NCI-H524 (cell line): ENCODE measurements around the gene MUC5AC.
"Not testable (repeated sequence)": the region's sequence is repeated elsewhere in the genome, so short reads cannot be mapped to it uniquely, and the experiment has no call there.

Source experiments
- DNase-seq, 2 experiments: peaks; one replicate each; lab custom pipeline; 2025; lab: John Stamatoyannopoulos, UW

Gene MUC5AC

DNA sequence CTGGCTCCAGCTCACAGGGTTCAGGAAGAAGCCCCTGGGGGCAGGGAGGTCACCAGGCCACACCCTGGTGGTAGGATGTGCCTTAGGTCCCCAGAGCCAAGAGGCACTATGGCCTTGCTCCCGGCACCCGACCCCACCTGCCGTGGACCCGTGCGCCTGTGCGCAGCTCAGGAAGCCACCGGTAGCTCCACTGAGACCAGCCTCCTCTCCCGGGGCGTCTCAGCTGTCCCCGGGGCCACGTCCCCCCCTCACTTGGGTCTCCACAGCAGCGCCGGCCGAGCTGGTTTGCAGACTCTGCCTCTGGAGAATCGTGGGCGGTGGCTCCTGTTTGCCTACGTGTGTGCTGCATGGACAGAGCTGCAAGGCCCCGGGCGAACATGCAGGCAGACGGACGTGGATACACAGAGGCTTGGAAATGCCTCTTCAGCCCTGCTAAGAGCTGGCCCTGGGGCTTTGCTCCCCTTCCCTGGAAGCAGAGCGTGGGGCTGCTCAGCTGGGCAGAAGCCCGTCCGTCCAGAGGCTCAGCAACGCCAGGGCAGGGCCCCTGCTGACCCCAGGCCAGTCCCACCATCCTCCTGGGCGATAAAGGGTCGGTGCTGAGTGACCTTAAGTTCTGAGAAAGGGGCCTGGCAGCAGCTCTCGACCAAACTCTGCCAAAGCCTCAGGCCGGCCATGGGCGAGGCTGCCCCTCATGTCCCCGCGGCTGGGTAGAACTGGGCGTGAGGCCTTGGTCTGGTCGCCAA lies 49.8 kb downstream of the MUC5AC start:
- no peak for DNase-seq

DNA sequence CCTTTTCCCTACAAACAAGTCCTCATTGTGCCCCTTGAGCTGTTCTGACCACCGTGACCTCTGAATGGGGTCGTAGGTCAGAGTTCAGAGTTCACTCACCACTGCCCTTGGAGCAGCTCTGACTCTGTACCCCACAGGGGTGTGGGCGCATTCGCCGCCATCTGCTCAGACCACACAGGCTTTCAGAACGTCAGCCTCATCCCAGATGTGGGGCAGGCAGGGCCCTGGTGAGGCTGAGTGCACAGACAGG lies 50.3 kb downstream of the MUC5AC start:
- DNase-seq = no peak

DNA sequence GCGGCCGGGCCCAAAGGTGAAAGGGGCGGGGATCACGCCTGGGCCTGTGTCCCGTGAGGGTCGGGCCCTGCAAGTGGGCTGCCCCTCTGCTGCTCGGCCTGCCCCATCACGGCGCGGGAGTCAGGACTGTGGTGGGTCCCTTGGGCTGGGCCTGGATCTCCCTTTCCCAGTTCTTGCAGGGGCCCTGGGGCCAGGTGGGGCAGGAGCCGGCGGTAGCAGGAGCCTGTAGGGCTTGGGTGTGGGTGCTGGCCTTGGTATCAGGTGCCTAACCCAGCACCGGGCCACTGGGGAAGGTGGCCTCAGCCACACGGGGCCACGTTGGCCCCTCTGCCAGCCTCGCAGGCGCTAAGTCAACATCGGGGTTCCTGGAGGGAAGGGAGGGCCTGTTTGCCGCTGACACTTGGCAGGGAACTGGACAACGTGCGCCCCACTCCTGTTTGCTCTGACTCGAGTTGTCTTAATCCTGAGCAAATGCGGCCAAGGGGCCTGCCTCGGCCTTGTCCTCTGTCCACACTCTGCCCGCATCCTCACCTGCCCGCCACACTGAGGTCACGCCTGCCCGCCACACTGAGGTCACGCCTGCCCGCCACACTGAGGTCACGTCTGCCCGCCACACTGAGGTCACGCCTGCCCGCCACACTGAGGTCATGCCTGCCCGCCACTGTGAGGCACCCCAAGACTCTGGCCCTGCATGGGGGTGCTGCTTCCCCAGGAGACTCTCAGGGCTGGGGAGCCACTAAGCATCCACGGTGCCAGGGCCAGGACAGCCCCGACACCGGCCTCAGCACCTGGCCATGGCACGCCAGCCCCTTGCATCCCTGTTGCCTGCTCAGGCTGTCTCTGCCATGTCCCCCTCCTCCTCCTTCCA lies 50.9 kb downstream of the MUC5AC start:
- no peak for DNase-seq

DNA sequence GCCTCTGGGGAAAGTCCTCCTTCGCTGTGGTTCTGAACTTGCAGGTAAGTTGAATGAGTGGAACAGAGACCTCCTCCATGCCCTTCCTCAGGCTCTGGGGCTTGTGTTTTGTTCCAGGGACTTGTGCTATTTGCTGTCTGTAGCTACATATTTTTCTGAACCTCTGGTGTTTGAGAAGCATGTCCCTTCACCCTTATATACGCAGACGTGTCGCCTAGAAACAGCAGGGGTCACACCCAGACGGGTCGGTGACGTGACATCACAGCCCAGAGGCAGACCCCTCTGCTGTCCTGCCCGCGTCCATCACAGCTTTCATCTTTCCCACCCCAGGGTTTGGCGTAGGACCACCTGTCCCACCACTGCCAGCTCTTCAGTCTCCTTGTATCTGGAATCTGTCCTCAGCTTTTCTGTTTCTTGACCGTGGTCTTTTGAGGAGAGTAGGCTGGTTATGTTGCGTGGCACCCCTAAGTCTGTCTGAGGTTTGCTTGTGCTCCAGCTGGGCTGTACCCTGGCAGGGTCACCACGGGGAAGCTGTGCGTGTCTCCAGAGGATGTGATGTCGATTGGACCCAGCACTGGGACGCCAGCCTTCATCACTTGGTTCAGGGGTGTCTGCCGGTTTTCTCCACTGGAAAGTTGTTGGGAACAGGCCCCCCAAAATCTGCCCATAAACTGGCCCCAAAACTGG lies 51.8 kb downstream of the MUC5AC start:
- no peak for DNase-seq

DNA sequence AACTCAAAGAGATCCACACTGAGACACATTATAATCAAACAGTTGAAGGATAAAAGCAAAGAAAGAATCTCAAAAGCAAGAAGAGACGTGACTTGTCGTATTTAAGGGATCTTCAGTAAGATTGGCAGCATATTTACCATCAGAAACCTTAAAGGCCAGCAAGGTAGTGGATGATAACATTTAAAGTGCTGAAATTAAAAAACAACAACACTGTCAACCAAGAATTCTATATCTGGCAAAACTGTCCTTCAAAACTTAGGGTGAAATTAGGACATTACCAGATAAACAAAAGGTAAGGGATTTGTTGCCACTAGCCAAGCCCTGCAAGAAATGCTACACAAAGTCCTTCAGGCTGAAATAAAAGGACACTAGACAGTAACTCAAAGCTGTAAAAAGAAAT lies 54.1 kb downstream of the MUC5AC start:
- DNase-seq = no peak

DNA sequence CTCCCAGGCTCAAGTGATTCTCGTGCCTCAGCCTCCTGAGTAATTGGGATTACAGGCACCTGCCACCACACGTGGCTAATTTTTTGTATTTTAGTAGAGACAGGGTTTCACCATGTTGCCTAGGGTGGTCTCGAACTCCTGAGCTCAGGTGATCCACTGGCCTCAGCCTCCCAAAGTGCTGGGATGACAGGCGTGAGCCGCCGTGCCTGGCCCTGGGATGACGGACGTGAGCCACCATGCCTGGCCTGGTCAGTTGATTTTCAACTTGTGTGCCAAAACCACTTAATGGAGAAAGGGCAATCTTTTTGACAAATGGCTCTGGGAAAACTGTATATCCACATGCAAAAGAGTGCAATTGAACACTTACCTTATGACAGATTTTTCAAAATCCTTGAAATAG lies 58.1 kb downstream of the MUC5AC start:
- not testable (repeated sequence) for DNase-seq

DNA sequence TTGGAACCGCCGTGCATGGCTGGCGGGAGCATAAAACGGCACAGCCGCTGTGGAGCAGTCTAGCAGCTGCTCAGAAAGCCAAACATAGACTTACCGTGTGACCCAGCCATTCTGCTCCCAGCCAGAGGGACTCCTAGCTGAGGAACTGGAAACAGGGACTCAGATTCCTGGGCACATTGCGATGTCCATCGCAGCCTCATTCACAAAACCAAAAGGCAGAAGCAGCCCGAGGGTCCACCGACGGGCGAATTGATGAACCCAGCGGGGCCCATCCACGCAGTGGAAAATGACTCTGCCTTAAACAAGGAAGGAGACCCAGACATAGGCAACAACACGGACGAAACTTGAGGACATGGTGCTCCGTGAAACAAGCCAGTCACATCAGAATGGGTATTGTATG lies 59.4 kb downstream of the MUC5AC start:
- DNase-seq = no peak

DNA sequence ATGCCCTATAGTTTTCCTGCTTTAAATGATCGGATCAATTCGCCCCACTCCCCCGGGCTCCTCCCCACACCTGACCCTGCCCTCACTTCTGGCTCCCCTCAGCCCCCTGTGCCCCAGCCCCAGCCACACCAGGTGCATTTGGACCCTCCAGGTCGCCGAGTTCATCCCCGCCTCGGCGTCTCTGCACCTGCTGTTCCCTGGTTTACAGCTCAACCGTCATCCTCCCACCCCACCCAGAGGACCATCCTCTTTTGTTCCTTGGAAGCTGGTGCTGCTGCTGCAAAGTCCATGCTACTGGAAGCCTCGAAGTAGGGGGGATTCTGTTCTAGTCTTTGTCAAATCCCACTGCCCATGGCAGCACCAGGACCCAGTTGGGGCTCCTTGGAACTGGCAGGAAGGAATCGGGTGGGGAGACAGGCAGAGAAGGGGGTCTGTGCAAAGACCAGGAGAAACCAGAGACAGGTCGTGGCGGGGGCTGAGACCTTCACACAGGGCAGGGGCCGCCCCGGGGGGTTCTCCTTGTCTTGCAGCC lies 60.6 kb downstream of the MUC5AC start:
- DNase-seq = no peak

DNA sequence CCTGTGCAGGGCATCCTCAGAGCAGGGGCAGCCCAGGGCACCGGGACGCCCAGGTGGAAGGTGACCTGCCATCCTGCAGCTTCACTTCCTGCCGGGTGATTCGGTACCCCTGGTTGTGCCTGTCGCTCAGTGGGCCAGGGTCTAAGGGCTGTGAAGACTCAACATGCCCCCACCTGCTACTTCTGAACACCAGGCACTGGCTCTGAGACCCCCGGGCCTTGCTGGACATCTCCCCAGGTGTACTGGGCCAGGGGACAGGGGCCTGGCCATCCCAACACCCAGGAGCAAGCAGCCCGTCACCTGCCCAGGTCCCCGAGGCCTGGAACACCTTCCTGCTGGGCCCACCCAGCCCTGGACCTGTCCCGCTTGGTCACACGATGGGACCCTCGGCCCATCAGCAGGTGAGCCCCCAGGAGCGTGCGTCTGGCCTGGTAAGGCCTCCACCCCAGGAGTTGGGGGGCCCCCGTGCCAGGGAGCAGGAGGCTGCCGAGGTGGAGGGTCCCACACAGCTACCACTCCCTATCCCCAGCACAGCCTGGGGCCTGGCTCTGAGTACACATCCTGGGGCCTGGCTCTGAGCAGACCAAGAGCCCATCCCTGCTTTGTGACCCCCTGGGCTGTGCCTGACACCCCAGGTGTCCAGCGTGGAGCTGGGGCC lies 61.2 kb downstream of the MUC5AC start:
- no peak for DNase-seq

DNA sequence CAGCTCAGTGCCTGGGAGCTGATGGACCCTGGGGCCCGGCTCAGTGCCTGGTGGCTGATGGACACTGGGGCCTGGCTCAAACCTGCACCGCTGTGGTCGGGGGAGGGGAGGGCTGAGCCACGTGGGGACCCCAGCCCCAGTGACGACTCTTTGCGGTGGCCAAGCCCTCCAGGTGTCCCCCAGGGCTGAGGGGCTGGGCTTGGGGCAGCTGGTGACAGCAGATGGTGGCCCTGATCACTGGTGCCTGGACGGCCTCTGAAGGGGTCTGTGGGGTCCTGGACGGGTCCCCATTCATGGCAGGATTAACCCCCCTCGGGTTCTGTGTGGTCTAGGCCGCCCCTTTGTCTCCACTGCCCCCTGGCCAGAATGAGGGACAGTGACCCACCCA lies 61.7 kb downstream of the MUC5AC start:
- DNase-seq = no peak

DNA sequence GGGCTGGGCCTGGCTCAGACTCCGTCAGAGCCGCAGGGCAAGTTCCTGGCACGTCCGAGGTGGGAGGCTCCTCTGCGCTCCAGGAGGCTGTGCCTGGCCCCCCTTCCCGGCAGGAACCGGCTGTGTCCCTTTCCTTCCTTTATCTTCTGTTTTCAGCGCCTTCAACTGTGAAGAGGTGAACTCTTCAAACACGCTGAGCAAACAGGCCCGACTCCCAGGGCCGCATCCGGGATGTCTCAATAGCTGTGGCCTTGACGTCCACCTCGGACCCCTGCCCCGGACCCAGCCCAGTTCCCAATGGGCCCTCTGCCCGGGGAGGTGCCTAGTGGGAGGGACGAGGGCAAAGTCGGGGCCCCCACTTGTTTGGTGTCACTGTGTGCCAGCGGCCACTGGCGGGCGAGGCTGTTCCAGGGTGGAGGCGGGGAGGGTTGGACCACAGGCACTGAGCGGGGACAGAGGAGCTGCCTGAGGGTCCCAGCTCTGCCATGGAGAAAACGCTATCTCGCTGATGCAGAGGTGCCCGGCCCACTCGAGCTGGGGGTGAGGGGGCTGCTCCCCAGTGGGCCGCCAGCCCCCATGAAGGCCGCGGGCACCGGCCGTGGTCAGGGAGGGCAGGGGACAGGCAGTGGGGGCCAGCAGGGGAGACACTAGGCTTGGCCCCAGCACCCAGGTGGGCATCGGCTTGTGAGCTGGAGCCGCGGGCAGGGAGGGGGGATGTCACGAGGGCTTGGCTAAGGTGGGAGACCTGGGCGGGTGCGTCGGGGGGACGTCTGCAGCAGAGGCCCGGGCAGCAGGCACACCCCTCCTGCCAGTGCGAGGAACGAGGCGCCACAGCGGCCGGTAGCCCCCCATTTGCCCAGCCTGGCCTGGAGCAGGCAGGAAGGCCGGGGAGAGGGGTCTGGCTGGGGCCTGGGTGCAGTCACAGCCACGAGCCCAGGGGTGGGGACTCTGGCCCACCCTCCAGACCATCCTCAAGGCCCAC lies 62.4 kb downstream of the MUC5AC start:
- no peak for DNase-seq

DNA sequence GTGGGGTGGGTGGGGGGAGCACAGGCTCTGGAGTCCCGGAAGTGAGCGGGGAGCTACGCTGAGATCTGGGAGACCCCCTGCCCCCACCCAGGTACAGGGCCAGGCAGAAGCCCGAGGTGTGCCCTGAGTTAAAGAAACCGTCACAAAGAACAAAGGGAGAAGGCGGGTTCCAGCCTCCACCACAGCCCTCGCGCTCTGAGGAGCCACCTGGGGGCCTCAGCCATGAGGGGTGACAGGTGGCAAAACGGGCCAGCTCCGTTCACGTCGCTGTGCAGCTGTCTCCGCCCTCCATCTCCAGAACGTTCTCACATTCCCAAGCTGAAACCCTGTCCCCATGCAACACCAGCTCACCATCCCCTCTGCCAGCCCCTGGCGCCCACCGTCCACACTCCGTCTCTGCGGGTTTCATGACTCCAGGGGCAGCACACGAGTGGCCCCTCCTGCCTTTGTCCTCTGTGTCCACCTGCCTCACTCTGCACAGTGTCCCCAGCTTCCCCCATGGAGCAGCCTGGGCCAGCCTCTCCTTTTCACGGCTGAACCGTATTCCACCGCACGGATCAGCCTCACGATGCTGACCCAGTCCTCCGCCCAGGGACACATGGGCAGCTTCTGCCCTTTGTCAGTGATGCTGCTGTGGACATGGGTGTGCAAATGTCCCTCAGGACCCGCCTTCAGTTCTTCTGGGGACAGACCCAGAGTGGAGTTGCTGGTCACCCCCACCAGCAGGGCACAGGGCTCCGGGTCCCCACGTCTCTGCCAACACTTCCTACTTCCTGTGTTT lies 63.4 kb downstream of the MUC5AC start:
- peak in 1 of 2 experiments; percentile 21 for DNase-seq

DNA sequence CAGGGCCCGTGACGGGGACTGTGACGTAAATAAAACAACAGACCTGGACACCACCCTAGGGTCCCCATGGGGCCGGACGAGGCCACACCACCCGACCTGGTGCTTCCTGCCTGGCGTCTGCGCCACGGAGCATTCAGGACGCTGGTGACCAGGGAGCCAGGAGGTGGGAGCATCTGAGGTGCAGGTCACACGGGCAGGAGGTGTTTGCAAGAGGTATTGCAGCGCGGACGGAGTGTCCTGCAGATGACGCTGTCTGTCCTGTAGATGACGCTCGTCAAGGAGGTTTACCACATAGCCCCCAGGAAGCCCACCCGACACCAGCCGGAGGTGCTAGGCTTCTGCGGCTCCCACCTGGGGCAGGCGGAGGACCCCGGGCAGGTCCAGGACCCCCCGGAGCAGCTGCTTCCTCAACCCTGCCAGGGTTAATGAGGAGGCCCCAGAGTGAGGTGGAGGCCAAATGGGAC lies 64.1 kb downstream of the MUC5AC start:
- no peak for DNase-seq

DNA sequence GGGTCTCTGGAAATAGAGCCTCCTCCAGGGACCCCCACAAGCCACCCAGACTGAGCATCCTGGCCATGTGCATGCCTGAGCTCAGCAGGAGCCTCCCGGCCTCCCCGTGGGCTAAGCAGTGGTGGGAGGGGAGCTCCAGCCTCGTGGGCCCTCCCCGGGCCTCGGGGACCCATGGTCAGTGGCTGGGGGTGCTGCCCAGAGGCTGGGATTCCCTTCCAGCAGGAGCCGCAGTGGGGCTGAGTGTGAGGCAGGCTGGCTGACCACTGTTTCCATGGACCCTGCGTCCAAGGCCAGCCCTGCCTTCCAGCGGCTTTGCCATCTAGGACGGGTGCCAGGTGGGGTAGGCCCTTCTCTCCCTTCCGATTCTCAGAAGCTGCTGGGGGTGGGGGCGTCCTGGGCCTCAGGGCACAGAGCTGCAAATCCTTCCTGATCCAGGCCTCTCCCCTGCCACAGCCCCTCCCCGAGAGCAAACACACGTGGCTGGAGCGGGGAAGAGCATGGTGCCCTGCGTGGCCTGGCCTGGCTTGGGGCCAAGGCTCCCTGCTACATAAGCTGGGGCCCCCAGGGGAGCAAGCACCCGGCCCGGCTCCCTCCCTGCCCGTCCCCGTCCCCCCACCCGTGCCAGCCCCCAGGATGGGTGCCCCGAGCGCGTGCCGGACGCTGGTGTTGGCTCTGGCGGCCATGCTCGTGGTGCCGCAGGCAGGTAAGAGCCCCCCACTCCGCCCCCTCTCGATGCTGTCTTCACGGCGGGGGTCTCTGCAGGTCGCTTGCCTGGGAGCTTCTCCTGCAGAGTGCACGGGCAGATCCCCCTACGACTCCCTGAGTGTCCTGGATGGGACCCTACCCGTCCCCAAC lies 65.0 kb downstream of the MUC5AC start, which contains the start of gene MUC5B:
TSS of gene MUC5B (plus strand) at position 576 of the 855 bp plus-strand sequence. CDS start at position 634, 58 bp downstream.
- DNase-seq = no peak

DNA sequence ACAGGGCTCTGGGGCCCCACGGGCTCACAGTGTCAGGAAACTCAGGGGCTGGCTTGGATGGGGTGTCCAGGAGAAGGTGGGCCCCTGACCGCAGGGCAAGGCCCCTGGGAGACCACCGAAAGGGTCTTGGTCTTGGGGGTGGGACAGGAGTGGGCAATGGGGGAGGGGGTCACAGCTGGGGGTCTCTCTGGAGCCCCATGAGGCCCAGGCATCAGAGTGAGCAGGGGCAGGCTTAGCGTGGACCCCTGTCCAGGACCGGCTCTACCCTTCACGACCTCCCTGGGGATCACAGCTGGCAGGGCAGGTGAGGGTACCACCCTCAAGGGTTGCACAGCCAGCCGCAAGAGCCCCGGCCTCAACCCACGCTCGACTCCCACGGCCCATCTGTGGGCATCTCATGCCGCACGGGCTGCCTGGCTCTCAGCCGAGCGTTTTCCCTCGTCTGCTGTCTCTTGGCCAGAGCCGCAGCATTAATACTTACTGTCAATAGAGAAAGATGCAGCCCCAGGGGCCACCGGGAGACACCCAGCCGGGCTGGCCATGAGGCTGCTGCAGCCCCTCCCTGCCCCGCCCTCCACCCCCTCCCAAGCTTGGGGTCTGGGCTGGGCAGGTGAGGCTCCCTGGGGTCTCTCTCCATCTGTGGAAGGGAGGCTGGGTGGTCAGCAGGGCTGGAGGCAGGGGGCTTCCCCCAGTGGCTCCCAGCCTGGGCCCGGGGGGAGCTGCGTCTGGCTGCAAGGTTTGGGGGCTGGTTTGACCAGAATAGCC lies 65.8 kb downstream of the MUC5AC start:
- DNase-seq = no peak

DNA sequence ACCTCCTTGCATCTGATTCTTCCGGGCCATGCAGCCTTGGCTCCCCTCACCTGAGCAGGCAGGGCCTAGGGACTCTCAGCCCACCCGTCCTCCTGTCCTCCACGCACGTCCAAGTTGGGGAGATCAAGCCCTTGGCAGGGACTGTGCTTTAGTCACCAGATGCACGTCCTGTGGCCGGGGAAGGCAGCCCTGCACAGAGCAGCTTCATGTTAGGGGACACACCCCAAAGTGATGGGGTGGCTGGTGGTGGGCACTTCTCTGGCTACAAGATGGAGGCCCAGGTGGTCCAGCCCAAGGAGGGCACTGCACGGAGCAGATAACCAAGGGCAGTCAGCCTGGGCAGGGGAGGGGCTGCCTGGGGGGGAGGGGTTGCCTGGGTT lies 66.3 kb downstream of the MUC5AC start:
- no peak for DNase-seq

DNA sequence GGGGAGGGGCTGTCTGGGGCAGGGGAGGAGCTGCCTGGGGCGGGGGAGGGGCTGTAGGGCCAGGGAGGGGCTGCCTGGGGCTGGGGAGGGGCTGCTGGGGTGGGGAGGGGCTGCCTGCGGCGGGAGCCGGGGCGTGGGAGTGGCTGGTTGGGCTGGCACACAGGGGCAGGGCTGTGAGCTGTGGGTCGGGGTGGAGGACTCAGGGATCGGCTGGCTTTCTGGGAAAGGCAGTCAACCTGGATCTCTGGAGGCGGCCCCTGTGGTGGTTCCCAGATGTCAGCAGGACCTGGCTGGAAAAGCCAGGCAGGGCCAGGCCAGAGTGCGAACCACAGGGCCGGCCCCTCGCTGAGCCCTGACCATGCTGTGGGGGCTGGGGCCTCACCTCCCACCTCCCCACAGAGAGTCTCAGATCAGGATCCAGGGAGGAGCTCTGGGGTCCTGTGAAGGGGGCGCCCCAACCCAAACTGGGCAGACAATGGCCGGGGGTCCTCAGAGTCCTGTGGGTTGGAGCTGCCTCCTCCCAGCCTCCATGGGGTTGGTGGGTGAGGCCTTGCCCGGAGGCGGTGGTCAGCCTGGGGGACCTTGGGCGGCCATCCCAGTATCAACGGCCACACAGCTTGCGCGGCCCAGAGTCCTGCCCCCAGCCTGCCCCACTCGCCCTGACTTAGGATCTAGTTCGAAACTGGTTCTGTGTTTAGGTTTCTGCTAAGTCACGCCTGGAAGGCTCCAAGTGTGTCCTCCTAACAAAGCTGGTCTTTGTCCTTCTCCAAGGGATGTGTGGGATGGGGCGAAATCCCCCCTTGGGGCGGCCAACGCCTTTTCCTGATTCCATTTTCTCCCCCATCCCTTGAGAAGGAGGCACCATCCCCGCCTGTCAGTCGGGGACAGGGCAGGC lies 67.0 kb downstream of the MUC5AC start:
- DNase-seq = no peak
